Activated CD4-positive, alpha-beta T cell treated with anti-CD3 and anti-CD28 coated beads for 48 hours (primary cell): ENCODE results near the gene C12orf57.
A peak's percentile ranks its signal among the peaks of the same experiment; 100 is the strongest.

Experiments used
- DNase-seq: peaks from one replicate; pipeline ENCODE4 v3.0.0-alpha.2; 2020

Gene C12orf57

DNA sequence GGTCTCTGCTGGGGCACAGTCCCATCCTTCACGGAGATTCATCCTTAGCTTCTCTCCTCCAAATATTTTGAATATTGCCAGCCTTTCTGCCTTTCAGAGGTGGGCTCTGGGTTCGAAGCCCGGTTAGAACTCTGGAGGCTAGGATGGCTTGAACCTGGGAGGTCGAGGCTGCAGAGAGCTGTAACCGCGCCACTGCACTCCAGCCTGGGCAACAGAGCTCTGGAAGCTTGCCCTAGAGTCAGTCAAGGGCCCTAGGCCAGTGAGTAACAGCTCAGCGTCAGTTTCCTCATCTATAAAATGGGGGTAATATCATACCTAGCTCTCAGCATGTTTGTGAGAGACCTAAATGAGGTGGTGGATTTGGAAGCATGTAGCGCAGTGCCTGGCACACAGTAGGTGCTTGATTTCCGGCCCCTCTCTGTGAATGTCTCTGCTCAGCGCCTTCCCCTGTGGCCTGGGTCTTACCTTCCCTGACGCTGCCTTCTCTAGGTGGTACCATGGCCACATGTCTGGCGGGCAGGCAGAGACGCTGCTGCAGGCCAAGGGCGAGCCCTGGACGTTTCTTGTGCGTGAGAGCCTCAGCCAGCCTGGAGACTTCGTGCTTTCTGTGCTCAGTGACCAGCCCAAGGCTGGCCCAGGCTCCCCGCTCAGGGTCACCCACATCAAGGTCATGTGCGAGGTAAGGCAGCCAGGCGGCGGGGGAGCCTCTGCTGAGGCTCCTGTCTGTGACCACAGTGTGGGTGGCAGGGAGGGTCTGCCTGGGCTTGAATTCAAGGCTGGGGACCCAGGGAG lies 10.7 kb downstream of the C12orf57 start:
- no peak for DNase-seq

DNA sequence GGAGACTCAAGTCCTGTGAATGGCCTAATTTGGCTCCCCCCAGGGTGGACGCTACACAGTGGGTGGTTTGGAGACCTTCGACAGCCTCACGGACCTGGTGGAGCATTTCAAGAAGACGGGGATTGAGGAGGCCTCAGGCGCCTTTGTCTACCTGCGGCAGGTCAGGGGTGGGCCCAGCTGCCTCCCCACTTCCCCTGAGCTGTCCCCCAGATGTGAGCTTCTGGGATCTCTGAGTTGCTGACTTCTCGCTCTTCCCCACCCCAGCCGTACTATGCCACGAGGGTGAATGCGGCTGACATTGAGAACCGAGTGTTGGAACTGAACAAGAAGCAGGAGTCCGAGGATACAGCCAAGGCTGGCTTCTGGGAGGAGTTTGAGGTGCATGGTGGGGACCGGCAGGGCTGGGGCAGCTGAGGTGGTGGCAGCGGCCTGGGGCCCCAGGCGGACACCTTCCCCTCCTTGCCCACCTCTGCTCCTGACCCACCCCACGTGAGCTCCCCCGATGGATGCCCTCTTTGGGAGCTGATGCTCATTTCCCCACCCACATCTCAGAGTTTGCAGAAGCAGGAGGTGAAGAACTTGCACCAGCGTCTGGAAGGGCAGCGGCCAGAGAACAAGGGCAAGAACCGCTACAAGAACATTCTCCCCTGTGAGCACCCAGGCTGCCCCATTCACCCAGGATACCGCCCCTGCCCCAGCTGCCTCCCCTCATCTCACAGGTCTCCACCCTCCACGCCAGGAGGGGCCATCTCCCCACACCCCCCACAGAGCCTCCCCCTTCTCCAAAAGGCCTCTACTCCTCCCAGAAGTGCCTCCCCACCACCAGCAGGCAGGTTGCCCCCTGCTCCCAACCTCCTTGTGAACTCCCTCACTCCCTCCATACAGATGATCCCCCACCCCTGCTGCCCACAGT lies 11.5 kb downstream of the C12orf57 start:
- no peak for DNase-seq

DNA sequence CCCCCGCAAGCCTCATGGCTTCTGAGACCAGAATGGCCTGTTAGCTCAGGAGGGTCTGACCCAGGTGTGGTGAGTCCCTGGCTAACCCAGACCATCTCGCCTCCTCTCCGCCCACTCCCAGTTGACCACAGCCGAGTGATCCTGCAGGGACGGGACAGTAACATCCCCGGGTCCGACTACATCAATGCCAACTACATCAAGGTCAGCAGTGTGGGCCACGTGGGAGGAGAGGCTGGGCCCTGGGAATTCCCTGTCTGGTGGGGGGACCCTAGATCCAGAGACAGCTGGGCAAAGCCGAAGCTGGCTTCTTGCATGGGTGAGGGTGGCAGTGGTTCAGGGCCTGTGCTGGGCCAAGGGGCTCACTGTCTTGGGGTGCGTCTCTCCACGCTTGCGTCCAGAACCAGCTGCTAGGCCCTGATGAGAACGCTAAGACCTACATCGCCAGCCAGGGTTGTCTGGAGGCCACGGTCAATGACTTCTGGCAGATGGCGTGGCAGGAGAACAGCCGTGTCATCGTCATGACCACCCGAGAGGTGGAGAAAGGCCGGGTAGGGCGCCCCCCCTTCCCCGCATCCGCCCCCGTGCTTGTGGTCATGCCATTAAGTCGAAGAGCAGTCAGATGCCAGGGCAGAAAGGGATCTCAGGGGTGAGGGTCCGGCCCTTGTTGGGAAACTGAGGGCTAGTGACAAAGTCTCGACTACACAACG lies 12.4 kb downstream of the C12orf57 start:
- DNase-seq = no peak

DNA sequence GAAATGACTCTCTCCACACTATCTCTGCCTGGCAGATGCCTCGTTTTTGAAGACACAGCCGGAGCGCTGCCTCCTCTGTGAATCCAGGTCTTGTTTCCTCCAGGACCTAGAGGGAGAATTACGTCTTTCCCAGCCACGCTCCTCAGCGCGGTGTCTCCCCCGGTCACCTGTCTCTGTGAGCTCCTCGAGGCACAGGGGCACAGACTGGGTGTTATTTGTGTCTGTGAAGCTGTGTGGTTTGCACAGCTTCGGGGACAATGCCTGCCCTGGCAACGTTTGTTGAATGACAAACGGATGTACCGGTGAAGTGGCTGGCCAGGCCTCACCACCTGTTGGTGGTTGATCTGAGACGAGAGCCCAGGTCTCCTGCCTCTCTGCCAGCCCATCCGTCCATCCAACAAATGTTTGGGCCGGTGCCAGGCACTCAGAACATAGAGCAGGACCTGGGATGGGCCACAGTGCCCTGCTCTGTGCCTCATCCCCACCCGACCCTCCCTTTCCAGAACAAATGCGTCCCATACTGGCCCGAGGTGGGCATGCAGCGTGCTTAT lies 13.4 kb downstream of the C12orf57 start:
- DNase-seq = no peak

GRCh38 chr12:6957741-6958608 lies 14.2 kb downstream of the C12orf57 start:
- DNase-seq = no peak

GRCh38 chr12:6958609-6959057 lies 14.8 kb downstream of the C12orf57 start:
- no peak for DNase-seq

DNA sequence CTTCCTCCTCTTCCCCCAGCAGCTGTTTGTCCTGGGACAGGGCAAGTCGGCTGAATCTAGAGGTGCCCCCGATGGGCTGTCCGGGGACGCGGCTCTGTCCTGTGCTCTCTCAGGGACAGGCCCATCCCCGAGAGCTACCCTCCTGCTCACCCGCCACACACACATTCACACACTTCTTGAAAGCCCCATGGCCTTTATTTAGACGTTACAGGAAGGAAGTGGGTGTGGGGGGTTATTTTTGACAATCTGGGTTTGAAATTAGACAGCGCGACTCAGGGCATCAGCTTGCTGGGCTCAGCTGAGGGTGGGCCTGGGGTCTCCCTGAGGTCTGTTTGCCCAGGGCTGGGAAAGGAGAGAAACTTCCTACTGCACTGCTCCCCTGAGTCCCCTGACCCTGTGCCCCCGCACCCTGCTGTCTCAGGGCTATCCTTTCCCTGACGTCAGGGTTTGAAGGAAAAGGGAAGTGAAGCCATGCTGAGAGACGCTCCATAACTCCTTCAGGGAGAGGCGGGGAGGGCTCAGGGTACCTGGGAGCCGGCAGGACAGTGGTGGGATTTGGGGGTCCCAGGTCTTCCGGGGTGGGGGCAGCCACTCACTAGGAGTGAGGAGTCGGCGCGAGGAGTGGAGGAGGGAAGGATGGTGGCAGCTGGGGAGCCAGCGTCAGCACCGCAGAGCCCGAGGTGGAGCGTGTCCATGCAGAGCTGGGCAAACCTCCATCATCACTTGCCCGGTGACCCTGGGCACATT lies 15.4 kb downstream of the C12orf57 start:
- DNase-seq = peak; percentile 67

DNA sequence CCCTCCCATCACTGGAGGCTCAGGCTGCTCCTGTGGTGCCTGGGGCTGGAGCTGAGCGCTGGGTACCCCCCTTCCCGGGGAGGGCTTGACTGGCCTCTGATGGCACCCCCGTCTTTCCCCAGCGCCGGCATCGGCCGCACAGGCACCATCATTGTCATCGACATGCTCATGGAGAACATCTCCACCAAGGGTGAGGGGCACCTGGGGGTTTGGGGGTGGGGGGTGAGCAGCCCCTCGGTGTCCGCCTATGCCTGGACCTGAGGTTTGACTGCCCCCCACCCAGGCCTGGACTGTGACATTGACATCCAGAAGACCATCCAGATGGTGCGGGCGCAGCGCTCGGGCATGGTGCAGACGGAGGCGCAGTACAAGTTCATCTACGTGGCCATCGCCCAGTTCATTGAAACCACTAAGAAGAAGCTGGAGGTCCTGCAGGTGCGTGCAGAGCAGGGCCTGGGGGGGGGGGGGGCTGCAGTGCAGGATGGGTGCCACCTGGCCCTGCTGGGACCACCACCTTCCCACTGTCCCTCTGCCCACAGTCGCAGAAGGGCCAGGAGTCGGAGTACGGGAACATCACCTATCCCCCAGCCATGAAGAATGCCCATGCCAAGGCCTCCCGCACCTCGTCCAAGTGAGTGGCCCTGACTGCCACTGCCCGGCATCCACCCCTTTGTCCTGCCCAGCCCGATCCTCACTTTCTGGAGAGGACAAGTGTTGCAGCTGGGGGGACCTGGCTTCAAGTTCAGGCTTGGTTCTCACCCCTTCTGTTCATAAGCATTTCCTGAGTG lies 16.2 kb downstream of the C12orf57 start:
- no peak for DNase-seq

DNA sequence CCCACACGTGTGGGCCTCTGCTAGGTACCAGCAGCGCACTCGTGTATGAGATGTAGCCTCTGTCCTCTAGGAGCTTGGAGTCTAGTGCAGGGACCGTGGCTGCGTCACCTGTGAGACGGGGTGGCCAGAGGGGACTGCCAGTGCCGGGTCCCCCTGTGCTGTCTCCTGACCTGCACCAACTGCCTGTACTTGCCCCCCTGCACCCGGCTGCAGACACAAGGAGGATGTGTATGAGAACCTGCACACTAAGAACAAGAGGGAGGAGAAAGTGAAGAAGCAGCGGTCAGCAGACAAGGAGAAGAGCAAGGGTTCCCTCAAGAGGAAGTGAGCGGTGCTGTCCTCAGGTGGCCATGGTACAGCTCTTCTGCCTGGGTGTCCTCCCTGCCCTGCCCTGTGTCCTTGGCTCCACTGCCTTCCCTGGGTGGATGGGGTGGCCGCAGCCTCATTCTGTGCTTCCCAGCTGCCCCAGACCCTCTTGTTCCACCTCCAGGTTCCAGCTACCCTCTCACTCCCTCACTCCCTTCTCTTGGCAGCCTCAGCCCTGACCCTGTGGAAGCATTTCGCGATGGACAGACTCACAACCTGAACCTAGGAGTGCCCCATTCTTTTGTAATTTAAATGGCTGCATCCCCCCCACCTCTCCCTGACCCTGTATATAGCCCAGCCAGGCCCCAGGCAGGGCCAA lies 16.9 kb downstream of the C12orf57 start:
- peak; percentile 43 for DNase-seq

DNA sequence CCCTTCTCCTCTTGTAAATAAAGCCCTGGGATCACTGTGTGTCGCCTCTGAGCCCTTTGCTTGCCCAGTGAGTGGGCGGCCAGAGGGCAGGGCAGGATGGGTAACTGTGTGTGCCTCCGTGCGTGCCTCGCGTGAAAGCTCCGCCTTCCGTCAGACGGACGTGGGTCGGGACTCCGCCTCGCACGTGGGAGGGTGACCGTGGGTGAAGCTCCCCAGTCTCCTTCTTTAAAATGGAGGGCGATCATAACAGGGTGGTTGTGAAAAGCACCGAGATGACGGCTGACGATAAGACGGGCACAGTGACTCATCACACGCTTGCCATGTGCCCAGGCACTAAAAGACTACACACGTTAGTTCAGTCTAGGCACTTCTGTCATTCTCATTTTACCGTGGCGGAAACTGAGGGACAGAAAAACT lies 17.5 kb downstream of the C12orf57 start:
- DNase-seq = peak; percentile 95

DNA sequence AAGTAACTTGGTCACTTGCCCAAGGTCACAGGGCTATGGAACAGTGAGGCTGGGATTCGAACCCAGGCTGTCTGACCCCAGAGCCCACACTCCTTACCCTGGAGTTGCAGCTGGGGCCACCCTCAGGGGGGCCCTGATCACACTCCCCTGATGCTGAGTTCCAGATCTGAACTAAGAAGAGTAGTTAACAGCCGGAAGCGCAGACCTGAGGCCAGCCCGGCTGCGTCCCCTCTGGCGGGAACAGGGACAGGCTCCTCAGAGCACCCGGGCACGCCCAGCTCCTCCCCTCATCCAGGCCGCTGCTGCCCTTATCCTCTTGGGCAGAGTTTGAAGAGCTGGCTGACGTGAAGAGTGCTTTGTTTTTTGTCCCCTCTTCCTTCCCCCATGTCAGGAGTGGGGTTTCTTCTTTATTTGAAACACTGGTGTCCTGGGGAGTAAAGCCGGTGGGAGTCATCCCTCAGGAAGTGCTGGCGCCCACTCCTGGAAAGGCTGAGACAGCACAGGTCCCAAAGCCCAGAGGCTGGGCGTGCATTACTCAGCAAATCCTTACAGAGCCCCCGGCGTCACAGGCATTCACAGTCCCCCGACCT lies 18.0 kb downstream of the C12orf57 start:
- DNase-seq = peak; percentile 77

GRCh38 chr12:6962285-6963015 lies 18.6 kb downstream of the C12orf57 start:
- DNase-seq = no peak

- DNase-seq = no peak
Observed at GRCh38 chr12:6963016-6963731, 19.4 kb downstream of the C12orf57 start.

GRCh38 chr12:6963791-6964413 lies 20.1 kb downstream of the C12orf57 start:
- no peak for DNase-seq

DNA sequence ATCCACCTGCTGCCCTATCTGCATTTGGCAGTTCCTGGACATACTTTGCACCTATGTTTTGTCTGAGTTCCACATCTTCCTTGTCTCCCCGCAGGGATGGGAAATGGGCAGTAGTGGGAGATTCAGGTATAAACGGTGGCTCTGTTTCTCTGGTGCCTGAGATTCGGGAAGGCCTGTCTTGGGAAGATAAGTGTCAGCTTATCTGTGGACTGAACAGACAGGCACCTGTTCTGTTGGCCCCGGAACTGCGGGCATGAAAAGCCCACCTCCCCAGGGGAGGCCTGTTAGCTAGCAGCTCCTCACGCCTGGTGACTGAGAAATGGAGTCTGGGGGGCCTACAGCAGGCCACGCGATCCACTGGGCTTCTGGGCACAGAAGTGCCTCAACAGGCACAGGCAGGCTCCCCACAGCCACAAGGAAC lies 20.8 kb downstream of the C12orf57 start:
- DNase-seq = no peak

DNA sequence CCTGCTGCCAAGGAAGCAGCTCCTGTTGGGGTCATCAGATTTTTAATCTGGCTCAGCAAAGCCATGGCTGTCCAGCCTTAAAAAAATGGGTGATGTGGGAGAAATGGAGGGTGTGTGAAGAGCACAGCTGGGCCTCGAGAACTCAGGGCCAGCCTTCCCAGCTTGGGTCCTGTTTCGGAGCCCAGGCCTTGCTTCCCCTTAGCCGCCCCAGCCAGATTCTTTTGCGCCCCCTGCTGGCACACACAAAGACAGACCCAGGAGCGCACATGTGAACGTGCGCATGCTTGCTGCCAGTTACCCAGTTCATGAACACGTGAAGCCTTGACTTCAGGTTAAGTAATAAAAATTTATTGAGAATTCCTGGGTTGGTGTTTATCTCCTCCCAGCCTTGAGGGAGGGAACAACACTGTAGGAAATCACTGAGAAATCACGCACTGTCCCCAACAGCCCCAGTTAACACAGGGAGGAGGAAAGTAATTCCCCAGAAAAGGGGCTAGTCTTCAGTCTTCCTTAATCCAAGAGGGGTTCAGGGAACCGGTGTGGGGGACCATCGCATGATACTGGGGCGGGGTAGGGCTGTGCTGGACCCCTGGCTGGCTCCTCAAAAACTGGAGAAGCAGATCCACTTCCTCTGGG lies 21.3 kb downstream of the C12orf57 start:
- DNase-seq = peak; percentile 92

DNA sequence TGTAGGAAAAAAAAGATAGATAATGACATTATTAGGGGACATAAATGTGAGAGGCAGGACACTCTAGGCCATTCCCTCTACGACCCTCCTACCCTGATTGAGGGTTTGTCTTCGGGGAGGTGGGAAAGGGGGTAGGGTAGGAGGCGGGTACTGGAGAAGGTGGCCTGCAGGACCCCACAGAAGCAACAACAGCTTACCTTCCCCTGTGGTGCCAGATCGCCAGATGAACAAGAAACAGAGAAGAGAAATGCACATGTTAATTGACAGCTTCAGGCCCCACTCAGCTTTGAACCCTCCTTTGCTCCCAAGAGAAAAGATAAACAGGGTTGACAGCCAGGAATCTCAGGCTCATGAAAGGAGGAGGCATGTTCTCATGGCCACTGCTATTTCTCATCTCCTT lies 21.9 kb downstream of the C12orf57 start:
- no peak for DNase-seq
